Fibroblast of the conjunctiva (primary cell): ENCODE data around the gene PLEKHJ1.
A peak's percentile ranks its signal among the peaks of the same experiment; 100 is the strongest.

Source experiments
- DNase-seq: peaks from one replicate; pipeline ENCODE4 v3.0.0-alpha.2; 2010; ENCODE audit warnings: low read depth

PLEKHJ1 gene

DNA sequence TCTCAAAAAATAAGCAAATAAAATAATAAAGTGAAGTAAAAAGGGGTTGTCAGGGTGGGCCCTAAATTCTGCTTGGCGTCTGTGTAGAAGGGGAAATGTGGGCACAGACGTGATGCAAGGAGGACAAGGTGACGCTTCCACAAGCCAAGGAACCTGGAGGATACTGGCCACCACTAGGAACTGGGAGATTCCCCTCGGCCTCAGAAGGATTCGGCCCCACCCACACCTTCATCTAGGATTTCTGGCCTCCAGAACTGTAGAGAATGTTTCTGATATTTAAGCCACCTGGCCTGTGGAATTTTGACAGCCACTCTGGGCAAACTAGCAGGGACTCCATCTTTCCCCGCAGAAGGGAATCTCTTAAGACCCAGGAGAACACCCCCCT is 1.1 kb downstream of the PLEKHJ1 start:
- DNase-seq = no peak

DNA sequence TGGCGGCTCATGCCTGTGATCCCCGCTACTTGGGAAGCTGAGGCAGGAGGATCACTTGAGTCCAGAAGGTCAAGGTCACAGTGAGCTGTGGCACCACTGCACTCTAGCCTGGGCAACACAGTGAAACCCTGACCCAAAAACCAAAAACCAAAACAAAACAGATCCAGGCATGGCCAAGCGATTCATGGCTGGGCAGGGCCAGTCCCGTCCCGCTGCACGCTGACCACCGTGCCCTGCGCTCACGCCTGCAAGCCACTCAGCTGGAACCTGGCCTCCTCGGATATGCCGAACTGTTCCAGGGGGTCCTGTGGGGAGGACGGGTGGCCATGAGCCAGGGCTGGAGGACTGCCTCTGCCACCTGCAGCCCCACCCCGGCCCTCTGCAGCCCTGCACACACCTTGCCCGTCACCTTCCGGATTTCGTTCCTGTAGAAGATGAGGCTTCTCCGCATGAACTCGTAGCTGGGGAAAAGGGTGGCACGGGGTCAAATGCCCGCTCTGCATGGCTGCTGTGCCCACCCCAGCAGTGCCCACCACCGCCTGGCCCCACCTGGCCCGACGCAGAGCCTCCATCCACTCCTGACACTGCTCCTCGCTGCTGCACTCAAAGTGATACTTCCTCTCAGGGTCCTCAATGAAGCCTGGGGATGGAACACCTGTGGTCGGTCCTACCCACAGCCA is 2.4 kb downstream of the PLEKHJ1 start:
- no peak for DNase-seq

DNA sequence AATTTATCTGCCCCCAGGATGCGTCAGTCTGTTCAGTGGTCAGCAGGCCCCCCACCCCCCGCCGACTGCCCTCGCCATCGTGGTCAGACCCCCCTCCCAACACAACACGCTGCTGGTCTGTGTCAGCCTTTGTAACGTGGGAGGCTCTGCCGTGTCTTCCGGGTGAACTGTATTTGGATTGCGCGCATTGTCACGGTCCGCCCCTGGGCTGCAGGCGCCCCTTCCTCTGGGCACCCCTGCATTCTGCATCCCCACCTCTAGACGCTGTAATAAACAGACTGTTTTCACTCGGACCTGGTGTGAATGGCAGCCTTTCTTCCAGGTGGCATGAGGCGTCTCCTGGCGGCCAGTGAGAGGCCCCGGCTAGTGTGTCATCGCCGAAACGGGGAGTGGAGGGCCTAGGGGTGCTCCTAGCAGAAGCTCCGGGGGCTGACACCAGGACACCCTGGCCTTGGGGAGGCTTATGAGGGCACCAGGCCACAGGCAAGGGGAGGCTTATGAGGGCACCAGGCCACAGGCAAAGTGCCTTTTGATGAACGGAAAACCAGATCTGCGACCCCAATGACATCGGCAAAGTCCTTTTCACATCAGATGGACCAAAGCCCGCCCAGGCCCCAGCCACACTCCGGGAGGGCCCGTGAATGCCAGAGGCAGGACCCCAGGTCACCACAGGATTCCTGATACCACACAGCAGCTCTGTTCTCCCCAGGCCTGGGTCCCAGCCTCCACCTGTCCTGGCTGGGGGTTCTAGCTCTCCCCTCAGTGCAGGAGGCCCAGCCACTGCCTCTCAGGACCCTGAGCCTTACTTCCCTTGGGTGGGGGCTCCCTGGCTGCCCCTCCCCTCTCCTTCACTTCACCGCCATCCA is 3.6 kb downstream of the PLEKHJ1 start:
- DNase-seq = no peak

DNA sequence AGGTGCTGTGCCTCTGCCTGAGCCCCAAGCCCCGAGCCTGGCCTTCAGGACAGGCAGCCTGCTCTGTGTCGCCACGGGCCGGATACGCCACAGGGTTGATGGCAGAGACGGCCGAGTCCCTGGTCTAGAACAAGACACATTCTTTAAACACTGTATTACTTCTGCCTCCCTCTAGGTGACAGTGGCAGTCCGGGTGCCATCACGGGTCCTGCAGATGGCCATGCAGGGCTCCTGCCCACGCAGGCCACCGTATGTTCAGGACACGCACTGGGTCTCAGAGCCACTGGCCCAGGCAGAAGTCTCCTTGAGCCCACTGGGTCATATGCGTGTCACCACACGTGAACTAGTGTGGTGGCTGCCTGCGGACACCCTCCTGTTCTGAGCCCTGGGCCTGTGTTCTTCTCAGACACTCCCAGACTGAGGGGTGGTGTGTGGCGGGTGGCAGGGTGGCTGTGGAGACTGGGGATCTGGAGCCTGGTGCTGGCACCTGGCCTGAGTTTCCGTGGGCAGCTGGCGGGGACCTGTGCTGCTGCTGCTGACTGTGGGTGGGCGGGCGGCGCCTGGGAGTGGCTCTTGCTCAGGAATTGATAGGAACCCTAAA is 4.4 kb downstream of the PLEKHJ1 start:
- DNase-seq = no peak

DNA sequence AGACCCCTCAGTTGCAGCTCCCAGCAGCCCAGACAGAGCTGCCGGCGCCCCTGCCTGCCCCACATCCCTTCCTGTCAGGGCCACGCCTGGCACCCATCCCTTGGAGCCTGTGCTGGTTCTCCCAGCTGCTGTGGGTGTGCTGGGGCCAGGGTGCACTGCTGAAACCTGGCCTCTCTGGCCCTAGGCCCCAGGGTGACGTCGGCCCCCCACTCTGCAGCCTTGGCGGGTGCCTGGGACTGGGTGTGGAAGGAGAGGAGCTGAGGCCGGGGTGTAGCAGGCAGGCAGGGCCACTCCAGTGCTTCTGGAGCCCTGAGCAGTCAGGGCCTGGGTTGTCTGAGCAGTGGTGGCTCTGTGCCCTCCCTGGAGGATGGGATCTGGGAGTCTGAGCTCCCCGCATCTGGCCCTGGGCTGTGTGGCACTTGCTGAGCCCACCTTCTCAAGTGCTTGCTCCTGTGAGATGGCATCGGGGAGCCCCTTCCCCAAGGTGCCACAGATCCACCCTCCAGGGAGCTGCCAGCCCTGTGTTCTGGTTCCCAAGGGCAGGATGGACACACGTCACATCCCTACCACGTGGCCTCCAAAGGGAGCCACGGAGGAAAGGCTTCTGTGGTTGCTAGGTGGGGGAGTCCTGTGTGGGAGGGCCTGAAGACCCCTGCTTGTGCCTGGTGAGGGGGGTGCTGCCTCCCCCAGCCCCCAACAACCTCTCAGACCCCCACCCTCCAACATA is 5.2 kb downstream of the PLEKHJ1 start:
- DNase-seq = no peak

DNA sequence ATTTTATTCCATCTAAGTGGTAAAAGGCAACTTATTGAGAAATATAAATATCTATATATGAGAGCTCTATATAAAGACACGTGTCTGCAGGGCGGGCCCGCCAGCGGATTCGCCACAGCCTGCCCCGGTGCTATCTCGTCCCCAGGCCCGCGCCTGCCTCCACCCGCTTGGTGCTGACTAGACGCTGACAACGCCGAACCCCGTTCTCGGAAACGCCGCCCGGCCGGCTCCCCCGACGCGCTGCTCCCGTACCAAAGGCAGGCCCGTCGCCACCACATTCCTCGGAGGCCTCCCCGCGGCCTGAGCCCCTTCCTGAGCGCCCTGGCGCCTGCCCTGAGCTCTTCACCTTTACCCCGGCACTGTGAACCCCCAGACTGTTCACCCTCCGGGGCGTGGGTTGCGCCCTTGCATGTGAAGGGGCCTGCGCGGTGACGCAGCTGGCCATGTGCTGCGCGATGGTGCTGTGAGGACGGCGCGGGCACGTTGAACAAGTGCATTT is 6.0 kb downstream of the PLEKHJ1 start:
- DNase-seq = no peak

DNA sequence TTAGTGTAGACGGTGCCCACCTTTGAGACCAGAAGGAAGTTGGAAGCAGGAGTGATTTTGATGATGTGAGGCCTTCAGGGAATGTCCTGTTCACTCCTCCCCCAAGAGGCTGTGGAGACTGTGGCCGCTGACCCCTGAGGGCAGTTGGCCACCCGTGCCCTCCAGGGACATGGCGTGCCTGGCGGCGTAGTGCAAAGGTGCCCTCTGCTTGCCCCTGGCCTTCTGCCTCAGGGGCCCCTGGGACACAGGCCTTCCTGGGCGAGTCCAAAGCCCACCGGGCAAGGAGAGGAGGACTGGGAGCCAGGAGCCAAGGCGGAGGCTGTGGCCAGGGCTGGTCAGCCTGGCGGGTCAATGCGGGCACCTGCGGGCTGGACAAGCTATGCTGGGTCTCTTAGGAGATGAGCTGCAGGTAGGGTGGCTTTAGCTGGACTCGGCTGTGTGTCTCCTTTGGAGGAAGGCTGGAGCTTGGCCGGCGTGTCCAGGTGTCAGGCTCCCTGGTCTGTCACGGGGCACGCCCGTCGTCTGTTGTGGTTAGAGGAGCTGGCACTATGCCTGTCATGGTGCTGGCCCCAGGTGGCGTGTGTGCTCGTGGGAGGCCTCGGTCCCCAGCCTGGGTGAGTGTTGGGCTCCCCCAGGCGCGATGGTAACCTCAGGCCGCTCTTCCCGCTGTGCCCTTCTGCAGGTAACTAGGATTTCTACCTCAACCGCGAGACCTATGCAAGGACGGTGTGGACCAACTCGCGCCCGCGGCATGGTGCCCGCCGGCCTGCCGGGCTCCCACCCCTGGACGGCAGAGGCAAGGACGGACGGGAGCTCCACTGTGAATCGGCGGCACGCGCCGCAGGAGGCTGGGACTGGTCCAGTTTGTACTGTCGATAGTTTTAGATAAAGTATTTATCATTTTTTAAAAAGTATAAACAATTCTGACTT is 6.8 kb downstream of the PLEKHJ1 start:
- no peak for DNase-seq

DNA sequence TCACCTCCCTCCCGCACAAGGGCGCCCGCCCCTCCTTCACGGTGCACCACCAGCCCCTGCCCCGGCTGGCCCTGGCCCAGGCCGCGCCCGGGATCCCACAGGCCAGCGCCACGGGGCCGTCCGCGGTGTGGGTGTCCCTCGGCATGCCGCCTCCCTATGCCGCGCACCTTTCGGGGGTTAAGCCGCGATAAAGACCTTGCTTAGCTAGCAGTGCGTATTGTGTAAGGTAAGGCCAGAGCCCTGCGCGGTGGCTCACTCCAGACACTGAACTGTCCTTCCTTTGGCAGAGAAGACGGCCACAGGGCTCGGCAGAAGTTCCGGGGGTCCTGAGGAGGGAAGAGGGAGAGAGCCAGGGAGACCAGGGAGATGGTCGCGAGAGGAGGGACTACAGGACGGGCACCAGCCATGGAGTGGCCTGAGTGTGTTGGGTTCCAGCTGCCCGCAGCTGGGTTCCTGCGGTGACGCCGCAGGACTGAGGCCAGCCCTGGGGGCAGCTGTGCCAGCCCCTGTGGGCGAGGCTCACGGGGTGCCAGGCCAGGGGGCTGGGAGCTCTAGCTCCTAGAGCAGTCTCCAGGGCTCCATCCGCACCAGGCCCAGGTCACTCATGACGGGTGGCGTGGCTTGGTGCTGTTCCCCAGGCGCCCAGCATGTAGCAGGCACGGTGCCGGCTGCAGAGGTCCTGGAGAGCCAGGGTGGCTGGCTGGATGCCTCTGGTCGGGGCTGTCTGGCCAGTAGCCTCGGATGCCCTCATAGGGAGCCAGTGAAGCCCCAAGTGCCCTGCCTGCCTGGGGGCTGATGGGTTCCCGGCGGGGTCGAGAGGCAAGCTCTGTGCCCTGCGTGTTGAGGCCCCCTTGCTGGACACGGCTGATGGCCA is 7.7 kb downstream of the PLEKHJ1 start:
- no peak for DNase-seq

DNA sequence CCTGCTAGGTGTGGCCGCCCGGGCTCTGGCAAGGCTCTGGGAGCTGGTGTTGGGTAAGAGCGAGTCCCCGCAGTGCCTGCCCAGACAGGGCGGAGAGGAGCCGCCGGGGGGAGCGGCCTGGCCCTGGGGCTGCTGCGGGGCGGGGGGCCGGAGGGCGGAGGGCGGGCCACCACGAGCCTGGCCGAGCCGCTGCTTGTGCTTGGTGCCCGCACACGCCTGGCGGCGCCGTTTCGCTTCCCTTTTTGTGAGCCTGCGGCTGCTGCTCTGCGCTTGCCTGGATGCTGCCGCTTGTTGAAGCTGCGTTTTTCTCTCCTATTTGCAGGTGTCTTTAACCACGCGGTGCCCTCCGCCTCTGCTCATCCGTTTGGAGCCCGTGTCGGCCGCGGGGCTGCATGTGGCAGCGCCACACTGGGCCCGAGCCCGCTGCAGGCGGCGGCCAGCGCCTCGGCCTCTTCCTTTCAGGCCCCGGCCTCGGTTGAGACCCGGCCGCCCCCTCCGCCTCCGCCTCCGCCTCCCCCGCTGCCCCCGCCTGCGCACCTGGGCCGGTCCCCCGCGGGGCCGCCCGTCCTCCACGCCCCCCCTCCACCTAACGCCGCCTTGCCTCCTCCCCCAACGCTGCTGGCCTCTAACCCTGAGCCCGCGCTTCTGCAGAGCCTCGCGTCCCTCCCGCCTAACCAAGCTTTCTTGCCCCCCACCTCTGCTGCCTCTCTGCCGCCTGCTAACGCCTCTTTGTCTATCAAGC is 8.5 kb downstream of the PLEKHJ1 start:
- no peak for DNase-seq

DNA sequence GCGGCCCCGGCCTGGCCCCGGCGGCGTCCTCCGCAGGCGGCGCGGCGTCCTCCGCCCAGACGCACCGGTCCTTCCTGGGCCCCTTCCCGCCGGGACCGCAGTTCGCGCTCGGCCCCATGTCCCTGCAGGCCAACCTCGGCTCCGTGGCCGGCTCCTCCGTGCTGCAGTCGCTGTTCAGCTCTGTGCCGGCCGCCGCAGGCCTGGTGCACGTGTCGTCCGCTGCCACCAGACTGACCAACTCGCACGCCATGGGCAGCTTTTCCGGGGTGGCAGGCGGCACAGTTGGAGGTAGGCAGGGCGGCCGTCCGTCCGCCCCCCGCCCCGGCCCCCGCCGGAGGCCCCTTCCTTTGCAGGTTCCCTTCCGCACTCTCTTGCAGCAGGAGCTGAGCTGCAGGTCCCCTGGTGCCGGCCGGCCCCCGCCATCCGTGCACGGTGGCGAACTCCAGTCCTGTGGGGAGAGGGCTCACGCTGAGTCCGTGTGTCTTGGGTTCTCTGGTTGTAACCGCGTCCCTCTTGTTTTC is 9.2 kb downstream of the PLEKHJ1 start:
- no peak for DNase-seq

DNA sequence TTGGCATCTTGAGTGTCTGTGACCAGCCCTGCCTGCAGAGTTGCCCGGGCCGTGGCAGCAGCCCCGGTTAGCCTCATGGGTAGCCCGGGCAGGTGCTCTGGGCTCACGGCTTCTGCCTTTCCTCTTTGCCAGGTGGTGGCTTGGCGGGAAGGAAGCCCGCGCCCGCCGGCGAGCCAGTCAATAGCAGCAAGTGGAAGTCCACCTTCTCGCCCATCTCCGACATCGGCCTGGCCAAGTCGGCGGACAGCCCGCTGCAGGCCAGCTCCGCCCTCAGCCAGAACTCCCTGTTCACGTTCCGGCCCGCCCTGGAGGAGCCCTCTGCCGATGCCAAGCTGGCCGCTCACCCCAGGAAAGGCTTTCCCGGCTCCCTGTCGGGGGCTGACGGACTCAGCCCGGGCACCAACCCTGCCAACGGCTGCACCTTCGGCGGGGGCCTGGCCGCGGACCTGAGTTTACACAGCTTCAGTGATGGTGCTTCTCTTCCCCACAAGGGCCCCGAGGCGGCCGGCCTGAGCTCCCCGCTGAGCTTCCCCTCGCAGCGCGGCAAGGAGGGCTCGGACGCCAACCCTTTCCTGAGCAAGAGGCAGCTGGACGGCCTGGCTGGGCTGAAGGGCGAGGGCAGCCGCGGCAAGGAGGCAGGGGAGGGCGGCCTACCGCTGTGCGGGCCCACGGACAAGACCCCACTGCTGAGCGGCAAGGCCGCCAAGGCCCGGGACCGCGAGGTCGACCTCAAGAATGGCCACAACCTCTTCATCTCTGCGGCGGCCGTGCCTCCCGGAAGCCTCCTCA is 9.9 kb downstream of the PLEKHJ1 start:
- DNase-seq = no peak

DNA sequence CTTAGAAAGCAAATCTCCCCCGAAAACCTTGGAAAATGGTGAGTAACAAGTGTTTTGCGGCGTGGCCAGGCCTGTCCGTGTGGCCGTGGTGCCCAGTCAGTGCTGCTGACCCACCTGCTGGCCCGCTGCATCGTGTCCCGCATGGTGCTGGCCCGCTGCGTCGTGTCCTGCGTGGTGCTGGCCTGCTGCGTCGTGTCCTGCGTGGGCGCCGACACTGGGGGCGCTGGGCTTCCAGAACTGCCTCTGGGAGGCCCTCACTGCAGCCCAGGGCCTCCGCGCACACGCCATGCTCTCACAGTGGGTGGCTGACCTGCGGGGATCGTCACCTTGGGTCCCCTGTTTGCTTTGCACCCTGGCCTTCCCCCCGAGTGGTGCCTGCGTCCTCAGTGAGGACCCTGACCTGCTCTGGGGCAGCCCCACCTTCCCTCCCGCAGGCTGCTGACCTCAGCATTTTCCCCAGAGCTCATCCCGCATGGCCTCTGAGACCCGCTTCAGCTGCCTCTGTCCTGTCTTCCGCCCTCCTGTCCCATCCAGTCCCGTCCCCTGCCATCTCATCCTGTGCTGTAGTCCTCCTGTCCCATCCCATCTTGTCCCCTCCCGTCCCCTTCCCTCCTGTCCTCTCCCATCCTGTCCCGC is 10.6 kb downstream of the PLEKHJ1 start:
- DNase-seq = no peak

DNA sequence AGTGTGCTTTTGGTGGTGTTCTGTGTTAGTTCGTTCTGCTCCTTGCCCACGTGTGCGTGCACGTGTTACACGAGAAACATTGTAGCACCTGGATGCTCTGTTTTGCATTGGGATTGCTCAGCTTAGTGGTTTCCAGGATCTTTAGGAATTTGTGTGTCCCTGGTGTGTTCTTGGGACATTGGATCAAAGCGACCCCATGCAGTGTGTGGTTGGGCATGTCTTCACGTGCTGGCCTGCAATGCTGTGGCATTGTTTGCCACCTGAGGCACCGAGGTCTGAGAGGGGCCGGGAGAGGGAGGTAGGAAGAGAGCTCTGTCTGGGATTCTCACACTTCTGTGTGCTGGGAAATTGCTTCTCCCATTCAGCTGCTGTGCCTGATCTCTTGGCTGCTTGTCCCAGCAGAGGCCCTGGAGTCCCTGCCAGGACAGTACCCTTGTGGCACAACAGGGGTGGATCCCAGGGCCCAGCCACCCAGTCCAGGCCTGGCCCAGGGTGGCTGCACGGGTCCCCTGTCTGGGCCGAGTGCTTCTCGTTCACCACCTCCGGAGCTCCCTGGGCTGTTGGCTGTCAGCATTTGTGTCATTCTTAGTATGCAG is 11.3 kb downstream of the PLEKHJ1 start:
- no peak for DNase-seq

DNA sequence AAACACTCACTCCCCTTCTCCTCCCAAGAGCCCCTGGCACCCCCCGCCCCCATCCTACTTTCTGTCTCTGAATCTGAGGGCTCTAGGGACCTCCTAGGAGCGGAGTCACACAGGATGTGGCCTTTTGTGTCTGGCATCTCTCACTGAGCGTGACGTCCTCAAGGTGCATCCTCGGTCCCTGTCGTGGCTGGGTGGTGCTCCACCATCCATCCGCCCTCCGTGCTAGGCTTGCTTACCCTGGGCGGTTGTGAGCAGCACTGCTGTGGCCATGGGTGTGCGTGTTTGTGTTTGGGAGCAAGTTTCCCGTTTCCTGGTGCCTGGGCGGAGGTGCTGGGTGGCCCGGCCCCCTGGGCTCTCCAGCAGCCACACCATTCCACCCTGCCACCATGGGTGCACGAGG is 12.2 kb downstream of the PLEKHJ1 start:
- no peak for DNase-seq

DNA sequence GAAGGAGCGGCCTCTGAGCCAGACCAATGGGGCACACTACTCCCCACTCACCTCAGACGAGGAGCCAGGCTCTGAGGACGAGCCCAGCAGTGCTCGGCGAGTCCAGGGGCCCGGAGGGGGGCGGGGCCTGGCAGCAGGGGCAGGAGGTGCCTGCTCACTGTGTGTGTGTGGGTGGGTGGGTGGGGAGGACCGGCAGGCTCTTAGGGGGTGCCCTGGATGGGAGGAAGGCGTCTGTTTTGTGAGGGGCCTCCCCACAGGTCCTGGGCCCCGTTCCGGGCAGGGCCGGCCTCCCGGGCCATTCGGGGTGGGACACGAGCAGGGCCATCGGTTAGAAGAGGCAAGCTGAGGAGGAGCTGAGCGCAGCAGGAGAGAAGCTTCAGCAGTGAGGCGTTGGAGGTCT is 12.7 kb downstream of the PLEKHJ1 start:
- no peak for DNase-seq

DNA sequence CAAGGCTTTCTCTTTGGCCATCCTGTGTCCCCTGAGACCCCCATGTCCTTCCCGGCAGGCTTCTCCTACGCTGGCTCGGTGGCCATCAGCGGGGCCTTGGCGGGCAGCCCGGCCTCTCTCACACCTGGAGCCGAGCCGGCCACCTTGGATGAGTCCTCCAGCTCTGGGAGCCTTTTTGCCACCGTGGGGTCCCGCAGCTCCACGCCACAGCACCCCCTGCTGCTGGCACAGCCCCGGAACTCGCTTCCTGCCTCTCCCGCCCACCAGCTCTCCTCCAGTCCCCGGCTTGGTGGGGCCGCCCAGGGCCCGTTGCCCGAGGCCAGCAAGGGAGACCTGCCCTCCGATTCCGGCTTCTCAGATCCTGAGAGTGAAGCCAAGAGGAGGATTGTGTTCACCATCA is 14.2 kb downstream of the PLEKHJ1 start:
- DNase-seq = no peak

DNA sequence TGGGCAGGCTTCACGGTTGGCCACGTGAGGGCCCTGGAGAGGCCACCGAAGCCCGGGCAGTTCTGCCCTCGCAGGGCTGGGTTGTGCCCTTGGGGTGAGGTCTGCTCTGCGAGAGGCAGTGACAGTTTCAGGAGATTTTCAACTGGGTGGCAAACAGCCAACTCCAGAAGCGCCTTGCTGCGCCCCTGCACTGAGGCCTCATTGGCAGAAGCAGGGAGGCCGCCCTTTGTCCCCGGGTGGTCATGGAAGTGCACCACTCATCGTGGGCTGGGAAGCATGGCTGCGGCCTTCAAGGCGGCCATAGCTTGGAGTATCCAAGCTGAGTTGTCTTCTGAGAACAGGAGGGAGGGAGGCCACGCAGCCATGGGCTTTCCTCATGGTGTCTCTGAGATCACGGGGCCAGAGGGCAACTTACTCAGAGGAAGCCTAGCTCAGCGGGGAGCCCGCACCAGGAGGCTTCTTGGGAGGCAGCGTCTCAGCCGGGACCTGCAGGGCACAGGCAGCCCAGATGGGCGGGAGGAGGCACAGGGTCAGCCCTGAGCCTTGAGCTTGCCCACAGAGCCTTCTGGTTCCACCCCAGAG is 14.8 kb downstream of the PLEKHJ1 start:
- peak; percentile 37 for DNase-seq
